GM19467 (cell line): ENCODE data around the gene IL22RA2.

ENCODE experiments used
- ATAC-seq: cut with Tn5 transposase; IDR thresholded peaks from one replicate; pipeline ENCODE4 v1.9.1; 2021; ENCODE audit warnings: mild to moderate bottlenecking, moderate library complexity; ENCODE audit not compliant: unreplicated experiment

The IL22RA2 gene

GRCh38 chr6:137167702-137168377, 5.6 kb downstream of the IL22RA2 start:
- no peak for ATAC-seq

- ATAC-seq, result no peak
Observed at GRCh38 chr6:137166247-137167098, 7.0 kb downstream of the IL22RA2 start.

GRCh38 chr6:137165375-137166246, 7.8 kb downstream of the IL22RA2 start:
- ATAC-seq, result peak; percentile 62

- no peak for ATAC-seq
Observed at GRCh38 chr6:137163732-137164318, 9.6 kb downstream of the IL22RA2 start.

- no peak for ATAC-seq
Observed at GRCh38 chr6:137162692-137163306, 10.6 kb downstream of the IL22RA2 start.

- ATAC-seq, result no peak
Observed at GRCh38 chr6:137161949-137162348, 11.5 kb downstream of the IL22RA2 start.

GRCh38 chr6:137160763-137161162, 12.7 kb downstream of the IL22RA2 start:
- no peak for ATAC-seq

- no peak for ATAC-seq
Observed at GRCh38 chr6:137159912-137160311, 13.5 kb downstream of the IL22RA2 start.

GRCh38 chr6:137157601-137158000, 15.8 kb downstream of the IL22RA2 start:
- no peak for ATAC-seq

- no peak for ATAC-seq
Observed at GRCh38 chr6:137156650-137157049, 16.8 kb downstream of the IL22RA2 start.

- no peak for ATAC-seq
Observed at GRCh38 chr6:137155830-137156229, 17.6 kb downstream of the IL22RA2 start.

GRCh38 chr6:137150072-137150471, 23.4 kb downstream of the IL22RA2 start:
- no peak for ATAC-seq

- no peak for ATAC-seq
Observed at GRCh38 chr6:137149035-137149393, 24.4 kb downstream of the IL22RA2 start.

GRCh38 chr6:137148306-137149034, 25.0 kb downstream of the IL22RA2 start:
- ATAC-seq, result no peak

- no peak for ATAC-seq
Observed at GRCh38 chr6:137147195-137147594, 26.2 kb downstream of the IL22RA2 start.

- ATAC-seq, result no peak
Observed at GRCh38 chr6:137146206-137146605, 27.2 kb downstream of the IL22RA2 start.

- no peak for ATAC-seq
Observed at GRCh38 chr6:137145421-137145820, 28.0 kb downstream of the IL22RA2 start.

GRCh38 chr6:137136065-137136464, 37.4 kb downstream of the IL22RA2 start:
- ATAC-seq, result no peak

- no peak for ATAC-seq
Observed at GRCh38 chr6:137134483-137134882, 39.0 kb downstream of the IL22RA2 start.

- no peak for ATAC-seq
Observed at GRCh38 chr6:137133122-137133521, 40.3 kb downstream of the IL22RA2 start.
